Astrocyte (in vitro differentiated cells and primary cell): ENCODE results near the gene COX10.

Experiments used
- EZH2 ChIP-seq: IDR thresholded peaks from 2 replicates; pipeline ENCODE4 v1.6.1; 2012; ENCODE audit warnings: mild to moderate bottlenecking, low read length, inconsistent platforms; ENCODE audit not compliant: insufficient read depth
- TF ChIP-seq, protein P1 (sequence below): IDR thresholded peaks from 2 replicates; pipeline ENCODE4 v1.5.1; 2011; ENCODE audit warnings: low read depth, mild to moderate bottlenecking, inconsistent platforms, low read length, moderate library complexity; ENCODE audit not compliant: insufficient read depth

DNA sequence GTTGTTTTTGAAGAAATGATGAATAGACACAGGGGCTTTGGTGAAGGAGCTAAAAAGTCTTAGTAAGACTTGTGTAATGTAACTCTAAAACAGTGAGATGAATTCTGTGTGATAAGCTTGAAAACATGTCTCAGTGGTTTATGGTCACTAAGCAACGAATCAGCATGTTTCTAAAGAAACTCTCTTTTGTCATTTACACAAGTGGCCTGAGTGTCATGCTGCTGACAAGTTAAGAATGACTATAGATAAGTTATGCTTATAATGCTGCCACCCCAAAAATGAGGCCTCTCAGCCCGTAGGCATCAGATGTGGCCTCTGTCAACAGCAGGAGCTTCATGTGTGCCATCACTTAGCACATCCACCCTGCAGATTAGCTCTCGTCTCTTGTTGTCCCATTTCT lies 8.7 kb downstream of the COX10 start:
- TF ChIP-seq, protein P1, sequence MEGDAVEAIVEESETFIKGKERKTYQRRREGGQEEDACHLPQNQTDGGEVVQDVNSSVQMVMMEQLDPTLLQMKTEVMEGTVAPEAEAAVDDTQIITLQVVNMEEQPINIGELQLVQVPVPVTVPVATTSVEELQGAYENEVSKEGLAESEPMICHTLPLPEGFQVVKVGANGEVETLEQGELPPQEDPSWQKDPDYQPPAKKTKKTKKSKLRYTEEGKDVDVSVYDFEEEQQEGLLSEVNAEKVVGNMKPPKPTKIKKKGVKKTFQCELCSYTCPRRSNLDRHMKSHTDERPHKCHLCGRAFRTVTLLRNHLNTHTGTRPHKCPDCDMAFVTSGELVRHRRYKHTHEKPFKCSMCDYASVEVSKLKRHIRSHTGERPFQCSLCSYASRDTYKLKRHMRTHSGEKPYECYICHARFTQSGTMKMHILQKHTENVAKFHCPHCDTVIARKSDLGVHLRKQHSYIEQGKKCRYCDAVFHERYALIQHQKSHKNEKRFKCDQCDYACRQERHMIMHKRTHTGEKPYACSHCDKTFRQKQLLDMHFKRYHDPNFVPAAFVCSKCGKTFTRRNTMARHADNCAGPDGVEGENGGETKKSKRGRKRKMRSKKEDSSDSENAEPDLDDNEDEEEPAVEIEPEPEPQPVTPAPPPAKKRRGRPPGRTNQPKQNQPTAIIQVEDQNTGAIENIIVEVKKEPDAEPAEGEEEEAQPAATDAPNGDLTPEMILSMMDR: no peak
- TF ChIP-seq EZH2: no peak
